BJ (cell line): Measurements from ENCODE around the gene CAMSAP1. TPM values are rescaled to one million over a fixed set of nuclear protein-coding genes. Genes with fewer than 3 reads are reported as not detected.

Experiments
- CTCF ChIA-PET: fragments of 350-600 bp; formaldehyde crosslinking; extraction: SDS; loops from one replicate; lab custom pipeline; 2021; ENCODE audit warnings: antibody characterized with exemption, inconsistent platforms; lab: Yijun Ruan, JAX
- POLR2A ChIA-PET: fragments of 300-600 bp; sonication (Branson Sonifier 250); formaldehyde crosslinking; extraction: SDS; loops from one replicate; lab custom pipeline; 2021; ENCODE audit warnings: antibody characterized with exemption; lab: Charles Lee
- DNase-seq: peaks from one replicate; pipeline ENCODE4 v3.0.0-alpha.2; 2011; ENCODE audit warnings: low read depth
- H3K27me3 ChIP-seq: 2 replicates; pipeline ENCODE4 v1.6.0; 2011; ENCODE audit warnings: low read length; ENCODE audit not compliant: control insufficient read depth, insufficient read depth
- H3K36me3 ChIP-seq: 2 replicates; pipeline ENCODE4 v1.5.1; 2011; ENCODE audit warnings: low read length; ENCODE audit not compliant: control insufficient read depth, insufficient read depth
- H3K4me3 ChIP-seq: 2 replicates; pipeline ENCODE4 v1.5.1; 2011; ENCODE audit warnings: low read depth, mild to moderate bottlenecking, control low read depth, low read length
- polyA plus RNA-seq: library from polyadenylated mRNA; depleted of rRNA; stranded (reverse); fragments of >200 nt; gene quantifications from 2 replicates; pipeline ENCODE4 v1.2.3, GENCODE V29; 2011
- TF ChIP-seq, protein P1 (sequence below): IDR thresholded peaks from 2 replicates; pipeline ENCODE4 v1.5.1; 2011; ENCODE audit warnings: low read depth, mild to moderate bottlenecking, control low read depth, inconsistent platforms, low read length, moderate library complexity; ENCODE audit not compliant: insufficient read depth

Gene CAMSAP1
- polyA plus RNA-seq, 1 experiment: 4.1 TPM

DNA sequence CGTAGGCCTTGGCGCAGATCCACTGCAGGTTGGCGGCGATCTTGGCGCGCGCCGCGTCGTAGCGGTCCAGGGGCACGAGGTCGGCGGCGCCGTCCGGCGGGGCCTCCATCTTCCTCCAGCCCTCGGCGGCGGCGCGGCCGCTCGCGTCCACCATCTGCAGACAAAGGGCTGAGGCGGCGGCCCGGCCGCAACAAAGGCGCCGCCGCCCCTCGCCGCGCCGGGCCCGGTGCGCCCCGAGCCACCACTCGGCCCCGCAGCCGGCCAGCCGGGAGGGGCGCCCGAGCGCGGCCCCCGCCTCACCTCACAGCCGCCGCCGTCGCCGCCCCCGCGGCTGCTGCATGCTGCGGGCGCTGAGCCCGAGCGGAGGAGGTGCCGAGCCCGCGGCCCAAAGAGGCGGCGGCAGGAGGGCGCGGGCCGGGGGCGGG, 328 bp downstream of the CAMSAP1 start:
- Histone ChIP-seq H3K27me3 (no peaks in the 10 kb centered on the region), H3K4me3 (peak overlapping the region; percentile 49), H3K36me3 (peaks cover 3% of the 10 kb centered on the region; the same call in 1 of the 2 replicates)
- no peak for DNase-seq
- POLR2A ChIA-PET: interaction anchor here (0.7 kb wide), 2 partner anchors 54 to 1450 kb away, joined by 5 to 9 read pairs; partner anchors contain the start of gene UBAC1
- TF ChIP-seq, protein P1, sequence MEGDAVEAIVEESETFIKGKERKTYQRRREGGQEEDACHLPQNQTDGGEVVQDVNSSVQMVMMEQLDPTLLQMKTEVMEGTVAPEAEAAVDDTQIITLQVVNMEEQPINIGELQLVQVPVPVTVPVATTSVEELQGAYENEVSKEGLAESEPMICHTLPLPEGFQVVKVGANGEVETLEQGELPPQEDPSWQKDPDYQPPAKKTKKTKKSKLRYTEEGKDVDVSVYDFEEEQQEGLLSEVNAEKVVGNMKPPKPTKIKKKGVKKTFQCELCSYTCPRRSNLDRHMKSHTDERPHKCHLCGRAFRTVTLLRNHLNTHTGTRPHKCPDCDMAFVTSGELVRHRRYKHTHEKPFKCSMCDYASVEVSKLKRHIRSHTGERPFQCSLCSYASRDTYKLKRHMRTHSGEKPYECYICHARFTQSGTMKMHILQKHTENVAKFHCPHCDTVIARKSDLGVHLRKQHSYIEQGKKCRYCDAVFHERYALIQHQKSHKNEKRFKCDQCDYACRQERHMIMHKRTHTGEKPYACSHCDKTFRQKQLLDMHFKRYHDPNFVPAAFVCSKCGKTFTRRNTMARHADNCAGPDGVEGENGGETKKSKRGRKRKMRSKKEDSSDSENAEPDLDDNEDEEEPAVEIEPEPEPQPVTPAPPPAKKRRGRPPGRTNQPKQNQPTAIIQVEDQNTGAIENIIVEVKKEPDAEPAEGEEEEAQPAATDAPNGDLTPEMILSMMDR: no peak
- CTCF ChIA-PET: no interaction called here

DNA sequence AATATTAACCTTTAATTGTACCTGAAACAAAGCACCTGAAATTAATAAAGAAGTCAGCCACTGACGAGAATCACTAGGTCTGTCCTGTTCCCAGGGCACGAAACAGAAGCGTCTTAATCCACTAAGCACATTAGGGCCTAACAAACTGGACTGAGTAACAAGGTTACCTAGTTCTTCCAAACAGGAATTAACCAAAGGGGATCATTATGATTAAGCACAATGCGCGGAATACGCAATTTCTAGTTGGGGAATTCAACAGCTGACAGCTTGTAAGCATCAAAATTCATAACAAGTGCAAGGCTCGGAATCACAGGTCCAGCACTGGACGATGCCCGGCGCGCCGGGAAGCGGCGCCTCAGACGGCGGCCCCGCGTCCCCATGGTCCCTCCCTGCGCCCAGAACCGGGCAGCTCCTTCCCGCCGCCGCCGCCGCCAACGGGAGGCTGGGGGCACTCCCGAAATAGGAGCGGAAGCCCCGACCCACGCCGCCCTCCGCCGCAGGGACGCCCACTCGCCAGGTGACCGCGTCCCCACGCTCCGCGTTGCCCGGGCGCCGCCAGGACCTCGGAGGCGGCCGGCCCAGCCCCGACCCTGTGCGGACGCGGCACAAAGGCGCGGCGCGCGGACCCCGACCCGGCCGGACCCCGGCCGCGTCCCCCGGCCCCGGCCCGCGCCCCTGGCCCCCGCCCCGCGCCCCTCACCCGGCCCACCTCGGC, 898 bp downstream of the CAMSAP1 start:
- Histone ChIP-seq H3K4me3 (peak overlapping the region; percentile 49), H3K27me3 (no peaks in the 10 kb centered on the region), H3K36me3 (0 out of 2 replicates have a peak, but pooled peaks cover under 1% of the 10 kb centered on the region)
- ChIA-PET POLR2A (no interaction called here), CTCF (no interaction called here)
- no peak for DNase-seq
- TF ChIP-seq, protein P1: no peak

DNA sequence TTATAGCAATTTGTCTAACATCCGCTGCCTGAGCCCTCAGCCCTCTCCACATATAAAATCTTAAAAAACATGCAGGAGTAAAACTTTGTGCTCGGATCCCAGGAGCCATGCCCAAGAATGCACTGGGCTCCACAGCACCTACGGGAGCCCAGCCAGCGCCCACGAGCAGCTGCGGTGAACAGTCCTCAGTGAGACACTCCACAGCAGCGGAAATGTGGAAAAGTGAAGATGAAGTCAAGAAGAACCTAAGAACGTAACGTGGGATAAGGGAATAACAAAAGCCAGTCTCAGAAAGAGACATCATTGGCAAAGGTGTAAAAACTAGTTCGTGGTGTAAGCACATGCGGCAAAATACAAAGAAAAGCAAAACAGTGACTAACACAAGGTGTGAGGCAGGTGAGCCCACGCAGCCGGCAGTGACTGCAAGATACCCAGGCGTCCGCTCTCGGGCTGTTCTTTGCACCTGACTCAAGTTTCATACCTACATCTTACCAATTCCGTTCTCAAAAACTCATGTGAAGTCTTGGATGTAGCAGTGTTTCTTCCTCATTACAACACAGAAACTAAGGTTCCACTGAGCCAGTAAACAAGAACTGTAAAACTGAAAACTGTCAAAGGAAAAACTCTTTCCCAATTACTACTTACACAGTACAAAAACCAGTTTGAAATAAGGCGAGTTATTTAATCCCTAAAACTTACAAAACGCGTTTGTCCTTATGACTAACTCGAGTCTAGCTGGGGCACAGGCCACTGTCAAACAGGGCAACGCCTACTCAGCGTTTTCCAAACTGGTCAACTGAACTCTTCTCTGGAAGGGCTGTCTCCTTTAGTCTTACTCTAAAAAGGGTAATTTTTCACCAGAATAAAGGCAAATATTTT, 1.7 kb downstream of the CAMSAP1 start:
- DNase-seq: no peak
- H3K4me3 ChIP-seq: peak overlapping the region; percentile 49; the same call in 1 of the 2 replicates
- CTCF ChIA-PET: no interaction called here
- TF ChIP-seq, protein P1: no peak
- H3K36me3 ChIP-seq: no peaks in the 10 kb centered on the region
- H3K27me3 ChIP-seq: no peaks in the 10 kb centered on the region
- POLR2A ChIA-PET: no interaction called here

DNA sequence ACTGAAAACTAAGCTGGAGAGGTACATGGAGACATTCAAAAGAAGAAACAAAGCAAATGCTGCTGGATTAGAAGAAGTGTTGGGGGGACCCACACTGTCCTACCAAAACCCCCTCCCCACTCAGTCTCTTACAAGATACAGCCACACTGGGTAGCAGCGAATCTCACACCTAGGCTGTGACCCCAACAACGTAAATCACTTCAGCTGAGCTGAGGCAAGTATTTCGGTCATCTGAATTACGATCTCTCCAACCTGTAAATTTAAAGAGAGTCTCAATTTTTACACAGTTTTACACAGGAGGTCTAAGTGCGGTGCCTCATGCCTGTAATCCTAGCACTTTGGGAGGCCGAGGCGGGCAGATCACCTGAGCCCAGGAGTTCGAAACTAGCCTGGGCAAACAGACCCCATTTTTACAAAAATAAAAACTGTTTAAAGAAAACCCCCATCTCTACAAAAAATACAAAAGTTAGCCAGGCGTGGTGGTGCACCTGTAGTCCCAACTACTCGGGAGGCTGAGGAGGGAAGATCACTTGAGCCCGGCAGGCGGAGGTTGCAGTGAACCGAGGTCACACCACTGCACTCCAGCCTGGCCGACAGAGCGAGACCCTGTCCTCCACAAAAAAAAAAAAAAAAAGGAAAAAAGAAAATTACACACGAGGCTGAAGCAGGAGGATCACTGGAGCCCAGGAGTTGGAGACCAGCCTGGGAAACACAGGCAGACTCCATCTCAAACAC, 3.4 kb downstream of the CAMSAP1 start:
- TF ChIP-seq, protein P1: no peak
- H3K36me3 ChIP-seq: no peaks in the 10 kb centered on the region
- POLR2A ChIA-PET: no interaction called here
- H3K4me3 ChIP-seq: no peak overlapping the region
- no peak for DNase-seq
- H3K27me3 ChIP-seq: no peaks in the 10 kb centered on the region
- CTCF ChIA-PET: no interaction called here

DNA sequence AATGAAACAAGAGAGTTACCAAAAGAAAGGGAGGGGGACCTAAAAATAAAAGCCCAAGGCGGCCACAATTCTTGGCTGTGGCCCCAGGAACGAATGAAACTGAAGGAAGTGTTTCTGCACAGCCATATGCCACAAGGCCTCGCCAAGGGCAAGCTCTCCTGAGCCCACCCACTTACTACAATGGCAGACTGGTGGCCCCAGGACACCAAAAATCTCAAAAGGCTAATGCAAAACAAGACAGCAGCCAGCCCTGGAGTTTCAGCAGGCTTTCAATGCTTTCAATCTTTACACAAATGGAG, 4.0 kb downstream of the CAMSAP1 start:
- no peak for DNase-seq
- POLR2A ChIA-PET: no interaction called here
- CTCF ChIA-PET: no interaction called here
- H3K36me3 ChIP-seq: no peaks in the 10 kb centered on the region
- TF ChIP-seq, protein P1: no peak
- no peaks in the 10 kb centered on the region for H3K27me3 ChIP-seq
- H3K4me3 ChIP-seq: no peak overlapping the region
